BLaER1 (cell line): ENCODE data around the gene CDK5RAP2.
"Not testable (repeated sequence)": the region's sequence is repeated elsewhere in the genome, so short reads cannot be mapped to it uniquely, and the experiment has no call there.

Experiments used
- H3K27ac ChIP-seq: shearing (Covaris generic); formaldehyde crosslinking; 2 replicates; pipeline ENCODE4 v1.8.1; 2022
- H3K27me3 ChIP-seq: shearing (Covaris generic); formaldehyde crosslinking; 2 replicates; pipeline ENCODE4 v1.8.1; 2022
- H3K36me3 ChIP-seq: shearing (Covaris generic); formaldehyde crosslinking; 2 replicates; pipeline ENCODE4 v1.8.1; 2022
- H3K4me1 ChIP-seq: shearing (Covaris generic); formaldehyde crosslinking; 2 replicates; pipeline ENCODE4 v1.8.1; 2022
- H3K4me2 ChIP-seq: shearing (Covaris generic); formaldehyde crosslinking; 2 replicates; pipeline ENCODE4 v1.8.1; 2022
- H3K4me3 ChIP-seq: shearing (Covaris generic); formaldehyde crosslinking; 2 replicates; pipeline ENCODE4 v1.8.1; 2022
- H3K9ac ChIP-seq: shearing (Covaris generic); formaldehyde crosslinking; 2 replicates; pipeline ENCODE4 v1.8.1; 2022
- H3K9me3 ChIP-seq: shearing (Covaris generic); formaldehyde crosslinking; 2 replicates; pipeline ENCODE4 v1.8.1; 2022
- H4K20me1 ChIP-seq: shearing (Covaris generic); formaldehyde crosslinking; 2 replicates; pipeline ENCODE4 v1.8.1; 2022
- Cebpa-rat ChIP-seq: shearing (Covaris generic); IDR thresholded peaks from 2 replicates; pipeline ENCODE4 v1.8.1; 2022

The CDK5RAP2 gene

GRCh38 chr9:120568816-120569215 lies 11.2 kb downstream of the CDK5RAP2 start:
- H3K27ac ChIP-seq = no peak overlapping the region
- peaks cover 93% of the 10 kb centered on the region for H3K36me3 ChIP-seq
- peaks cover 45% of the 10 kb centered on the region for H4K20me1 ChIP-seq
- H3K9ac ChIP-seq = no peak overlapping the region
- H3K4me2 ChIP-seq = no peak overlapping the region
- TF ChIP-seq Cebpa-rat = no peak
- H3K4me1 ChIP-seq = no peaks in the 10 kb centered on the region
- H3K27me3 ChIP-seq = no peaks in the 10 kb centered on the region
- no peaks in the 10 kb centered on the region for H3K9me3 ChIP-seq
- H3K4me3 ChIP-seq = no peak overlapping the region

GRCh38 chr9:120567874-120568273 lies 12.1 kb downstream of the CDK5RAP2 start:
- Histone ChIP-seq H3K36me3 (peaks cover 100% of the 10 kb centered on the region), H3K9me3 (no peaks in the 10 kb centered on the region), H3K4me2 (no peak overlapping the region), H3K9ac (no peak overlapping the region), H4K20me1 (peaks cover 44% of the 10 kb centered on the region), H3K4me1 (no peaks in the 10 kb centered on the region), H3K4me3 (no peak overlapping the region), H3K27me3 (no peaks in the 10 kb centered on the region), H3K27ac (no peak overlapping the region)
- TF ChIP-seq Cebpa-rat = no peak

GRCh38 chr9:120567081-120567480 lies 12.9 kb downstream of the CDK5RAP2 start:
- H3K36me3 ChIP-seq = peaks cover 100% of the 10 kb centered on the region

GRCh38 chr9:120564589-120564988 lies 15.4 kb downstream of the CDK5RAP2 start:
- Histone ChIP-seq H3K4me2 (no peak overlapping the region), H3K9ac (no peak overlapping the region), H3K4me3 (no peak overlapping the region), H3K27me3 (no peaks in the 10 kb centered on the region), H3K36me3 (peaks cover 100% of the 10 kb centered on the region), H3K27ac (no peak overlapping the region), H3K4me1 (no peaks in the 10 kb centered on the region), H3K9me3 (no peaks in the 10 kb centered on the region), H4K20me1 (peaks cover 49% of the 10 kb centered on the region; the same call in 1 of the 2 replicates)
- TF ChIP-seq Cebpa-rat = no peak

More at GRCh38 chr9:120567081-120567480, 12.9 kb downstream of the CDK5RAP2 start:
- Histone ChIP-seq H3K9me3 (no peaks in the 10 kb centered on the region), H3K4me2 (no peak overlapping the region), H4K20me1 (peaks cover 44% of the 10 kb centered on the region; the same call in 1 of the 2 replicates), H3K27ac (no peak overlapping the region), H3K4me3 (no peak overlapping the region), H3K9ac (no peak overlapping the region), H3K4me1 (no peaks in the 10 kb centered on the region), H3K27me3 (no peaks in the 10 kb centered on the region)
- TF ChIP-seq Cebpa-rat = no peak

- no peak overlapping the region for H3K27ac ChIP-seq
- H4K20me1 ChIP-seq = peaks cover 49% of the 10 kb centered on the region; the same call in 1 of the 2 replicates
- no peak overlapping the region for H3K4me2 ChIP-seq
- H3K9ac ChIP-seq = no peak overlapping the region
- H3K36me3 ChIP-seq = peaks cover 98% of the 10 kb centered on the region
- H3K4me1 ChIP-seq = no peaks in the 10 kb centered on the region
- no peak for TF ChIP-seq Cebpa-rat
- no peaks in the 10 kb centered on the region for H3K27me3 ChIP-seq
- H3K4me3 ChIP-seq = no peak overlapping the region
- H3K9me3 ChIP-seq = no peaks in the 10 kb centered on the region
Measured at GRCh38 chr9:120562861-120563443, 17.0 kb downstream of the CDK5RAP2 start.

- no peak overlapping the region for H3K4me3 ChIP-seq
- no peaks in the 10 kb centered on the region for H3K9me3 ChIP-seq
- H3K4me1 ChIP-seq = peaks cover 6% of the 10 kb centered on the region; the same call in 1 of the 2 replicates
- no peak for TF ChIP-seq Cebpa-rat
- H3K4me2 ChIP-seq = no peak overlapping the region
- no peak overlapping the region for H3K9ac ChIP-seq
- no peaks in the 10 kb centered on the region for H3K27me3 ChIP-seq
- H4K20me1 ChIP-seq = peaks cover 48% of the 10 kb centered on the region; the same call in 1 of the 2 replicates
- no peak overlapping the region for H3K27ac ChIP-seq
- peaks cover 96% of the 10 kb centered on the region for H3K36me3 ChIP-seq
Measured at GRCh38 chr9:120561709-120562108, 18.3 kb downstream of the CDK5RAP2 start.

- no peaks in the 10 kb centered on the region for H3K27me3 ChIP-seq
- no peak overlapping the region for H3K9ac ChIP-seq
- peaks cover 19% of the 10 kb centered on the region for H3K4me1 ChIP-seq
- H3K9me3 ChIP-seq = no peaks in the 10 kb centered on the region
- no peak overlapping the region for H3K4me2 ChIP-seq
- no peak overlapping the region for H3K27ac ChIP-seq
- H4K20me1 ChIP-seq = peaks cover 37% of the 10 kb centered on the region
- H3K4me3 ChIP-seq = no peak overlapping the region
- H3K36me3 ChIP-seq = peaks cover 86% of the 10 kb centered on the region
- no peak for TF ChIP-seq Cebpa-rat
Measured at GRCh38 chr9:120559546-120559945, 20.4 kb downstream of the CDK5RAP2 start.

GRCh38 chr9:120558454-120558853 lies 21.5 kb downstream of the CDK5RAP2 start:
- H3K27me3 ChIP-seq = no peaks in the 10 kb centered on the region
- no peak overlapping the region for H3K4me2 ChIP-seq
- peaks cover 83% of the 10 kb centered on the region for H3K36me3 ChIP-seq
- H3K9ac ChIP-seq = no peak overlapping the region
- H3K4me3 ChIP-seq = no peak overlapping the region
- no peaks in the 10 kb centered on the region for H3K9me3 ChIP-seq
- H3K4me1 ChIP-seq = peaks cover 19% of the 10 kb centered on the region
- peaks cover 34% of the 10 kb centered on the region for H4K20me1 ChIP-seq
- H3K27ac ChIP-seq = no peak overlapping the region
- no peak for TF ChIP-seq Cebpa-rat

GRCh38 chr9:120557205-120557604 lies 22.8 kb downstream of the CDK5RAP2 start:
- Histone ChIP-seq H3K27ac (no peak overlapping the region), H3K27me3 (no peaks in the 10 kb centered on the region), H3K4me1 (peaks cover 19% of the 10 kb centered on the region), H3K4me3 (no peak overlapping the region), H3K9ac (no peak overlapping the region), H3K4me2 (no peak overlapping the region), H3K9me3 (0 out of 2 replicates have a peak, but pooled peaks cover 4% of the 10 kb centered on the region), H3K36me3 (peaks cover 79% of the 10 kb centered on the region), H4K20me1 (peaks cover 21% of the 10 kb centered on the region)
- no peak for TF ChIP-seq Cebpa-rat

- peaks cover 75% of the 10 kb centered on the region for H3K36me3 ChIP-seq
- TF ChIP-seq Cebpa-rat = no peak
- no peaks in the 10 kb centered on the region for H3K27me3 ChIP-seq
- no peak overlapping the region for H3K4me2 ChIP-seq
- H3K9me3 ChIP-seq = 0 out of 2 replicates have a peak, but pooled peaks cover 4% of the 10 kb centered on the region
- H3K4me3 ChIP-seq = no peak overlapping the region
- peaks cover 19% of the 10 kb centered on the region for H3K4me1 ChIP-seq
- H3K27ac ChIP-seq = no peak overlapping the region
- H3K9ac ChIP-seq = no peak overlapping the region
- H4K20me1 ChIP-seq = peaks cover 19% of the 10 kb centered on the region
Measured at GRCh38 chr9:120556775-120557174, 23.2 kb downstream of the CDK5RAP2 start.

- Histone ChIP-seq H3K9ac (no peak overlapping the region), H4K20me1 (peaks cover 19% of the 10 kb centered on the region), H3K27ac (no peak overlapping the region), H3K9me3 (0 out of 2 replicates have a peak, but pooled peaks cover 4% of the 10 kb centered on the region), H3K4me2 (peak overlapping the region; percentile 40), H3K4me3 (no peak overlapping the region), H3K4me1 (peaks cover 19% of the 10 kb centered on the region), H3K36me3 (peaks cover 74% of the 10 kb centered on the region), H3K27me3 (no peaks in the 10 kb centered on the region)
- TF ChIP-seq Cebpa-rat = no peak
Measured at GRCh38 chr9:120555839-120556238, 24.1 kb downstream of the CDK5RAP2 start.

GRCh38 chr9:120552210-120552704 lies 27.7 kb downstream of the CDK5RAP2 start:
- peaks cover 77% of the 10 kb centered on the region for H3K36me3 ChIP-seq
- peaks cover 19% of the 10 kb centered on the region for H3K4me1 ChIP-seq
- not testable (repeated sequence) for H3K9me3 ChIP-seq

More at GRCh38 chr9:120552210-120552704, 27.7 kb downstream of the CDK5RAP2 start:
- H4K20me1 ChIP-seq = peaks cover 11% of the 10 kb centered on the region; the same call in 1 of the 2 replicates
- H3K27ac ChIP-seq, H3K4me2 ChIP-seq, H3K9ac ChIP-seq, H3K27me3 ChIP-seq, H3K4me3 ChIP-seq: not testable (repeated sequence)
